ENCODE measurements around the gene SNX9.
"Not testable (repeated sequence)": the region's sequence is repeated elsewhere in the genome, so short reads cannot be mapped to it uniquely, and the experiment has no call there.

DNA sequence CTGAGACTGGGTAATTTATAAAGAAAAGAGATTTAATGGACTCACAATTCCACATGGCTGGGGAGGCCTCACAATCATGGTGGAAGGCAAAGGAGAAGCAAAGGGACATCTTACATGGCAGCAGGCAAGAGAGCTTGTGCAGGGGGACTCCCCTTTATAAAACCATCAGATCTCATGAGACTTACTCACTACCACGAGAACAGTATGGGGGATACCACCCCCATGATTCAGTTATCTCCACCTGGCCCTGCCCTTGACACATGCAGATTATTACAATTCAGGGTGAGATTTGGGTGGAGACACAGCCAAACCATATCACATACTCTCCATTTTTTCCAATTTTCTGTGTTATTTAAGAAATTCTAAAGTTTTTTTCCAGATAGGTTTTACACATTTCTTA lies 35.6 kb downstream of the SNX9 start:
- TF ChIP-seq, protein P1, sequence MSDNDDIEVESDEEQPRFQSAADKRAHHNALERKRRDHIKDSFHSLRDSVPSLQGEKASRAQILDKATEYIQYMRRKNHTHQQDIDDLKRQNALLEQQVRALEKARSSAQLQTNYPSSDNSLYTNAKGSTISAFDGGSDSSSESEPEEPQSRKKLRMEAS (IDR thresholded peaks at IDR 0.05) = not testable (repeated sequence)
- not testable (repeated sequence) for TF ChIP-seq CTCF (IDR thresholded peaks at IDR 0.05; ENCODE audit: control extremely low read depth in 1 of 3, insufficient read depth in 1 of 3, low read depth in 1 of 3, low read length in 3 of 3); NRF1 (IDR thresholded peaks at IDR 0.05; ENCODE audit: low read depth, low read length); RFX5 (IDR thresholded peaks at IDR 0.05; ENCODE audit: borderline replicate concordance, low read depth, low read length); SP1 (IDR thresholded peaks at IDR 0.05; ENCODE audit: low read depth, low read length); SRF (IDR thresholded peaks at IDR 0.05; ENCODE audit: low read depth, low read length); RNF2 (IDR thresholded peaks at IDR 0.05; ENCODE audit: borderline replicate concordance, low read depth, low read length, missing control alignments, poor library complexity, severe bottlenecking); SIX5 (IDR thresholded peaks at IDR 0.05; ENCODE audit: low read depth, low read length)

Data from H1 (cell line).